CD4-positive, alpha-beta T cell treated with Interleukin-21 for 1 hour (primary cell): ENCODE measurements around the gene TAF4.

Experiments
- DNase-seq: peaks from one replicate; pipeline ENCODE4 v3.0.0-alpha.2; 2020

The TAF4 gene

GRCh38 chr20:62055106-62055861 lies 10.4 kb downstream of the TAF4 start:
- no peak for DNase-seq

GRCh38 chr20:62054451-62054953 lies 11.2 kb downstream of the TAF4 start:
- DNase-seq, result no peak

GRCh38 chr20:62053465-62054196 lies 12.1 kb downstream of the TAF4 start:
- no peak for DNase-seq

GRCh38 chr20:62052842-62053464 lies 12.7 kb downstream of the TAF4 start:
- no peak for DNase-seq

GRCh38 chr20:62052336-62052841 lies 13.3 kb downstream of the TAF4 start:
- DNase-seq, result no peak

GRCh38 chr20:62051546-62052255 lies 14.0 kb downstream of the TAF4 start:
- no peak for DNase-seq

GRCh38 chr20:62051144-62051543 lies 14.5 kb downstream of the TAF4 start:
- no peak for DNase-seq

- DNase-seq, result no peak
Observed at GRCh38 chr20:62050166-62051120, 15.2 kb downstream of the TAF4 start.

- no peak for DNase-seq
Observed at GRCh38 chr20:62049342-62050165, 16.1 kb downstream of the TAF4 start.

- DNase-seq, result no peak
Observed at GRCh38 chr20:62048821-62049291, 16.8 kb downstream of the TAF4 start.

- no peak for DNase-seq
Observed at GRCh38 chr20:62048346-62048761, 17.3 kb downstream of the TAF4 start.

- DNase-seq, result no peak
Observed at GRCh38 chr20:62047666-62048345, 17.9 kb downstream of the TAF4 start.

- no peak for DNase-seq
Observed at GRCh38 chr20:62046431-62046830, 19.2 kb downstream of the TAF4 start.

- no peak for DNase-seq
Observed at GRCh38 chr20:62045529-62046285, 20.0 kb downstream of the TAF4 start.

- no peak for DNase-seq
Observed at GRCh38 chr20:62045118-62045517, 20.6 kb downstream of the TAF4 start.

GRCh38 chr20:62044631-62045030 lies 21.1 kb downstream of the TAF4 start:
- no peak for DNase-seq

GRCh38 chr20:62043131-62043914 lies 22.4 kb downstream of the TAF4 start:
- DNase-seq, result no peak
